Putamen (tissue), 1 donor: ENCODE data around the gene PAPLN.
"Not testable (repeated sequence)": the region's sequence is repeated elsewhere in the genome, so short reads cannot be mapped to it uniquely, and the experiment has no call there.

Experiments
- DNase-seq: peaks from one replicate; pipeline ENCODE4 v3.0.0-alpha.2; 2016; ENCODE audit warnings: low spot score

Gene PAPLN

GRCh38 chr14:73289729-73290128 is 52.4 kb downstream of the PAPLN start:
- DNase-seq, result no peak

DNA sequence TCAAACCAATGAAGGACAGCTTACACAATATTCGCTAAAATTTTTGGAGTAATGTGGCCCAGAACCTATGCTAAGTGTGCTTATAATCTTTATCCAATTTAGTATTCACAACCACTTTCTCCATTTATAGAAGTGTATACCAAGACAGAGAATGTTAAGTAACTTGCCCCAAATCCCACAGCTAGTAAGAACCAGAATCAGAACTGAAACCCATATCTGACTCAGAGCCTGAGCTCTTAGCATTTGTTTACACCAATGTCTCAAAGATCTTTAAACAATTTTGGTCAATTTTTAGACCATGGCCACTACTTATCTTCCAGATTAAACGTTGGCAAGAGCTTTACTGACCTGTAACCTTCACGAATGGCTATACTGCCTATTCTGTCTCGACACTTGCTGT is 53.0 kb downstream of the PAPLN start:
- DNase-seq, result no peak

DNA sequence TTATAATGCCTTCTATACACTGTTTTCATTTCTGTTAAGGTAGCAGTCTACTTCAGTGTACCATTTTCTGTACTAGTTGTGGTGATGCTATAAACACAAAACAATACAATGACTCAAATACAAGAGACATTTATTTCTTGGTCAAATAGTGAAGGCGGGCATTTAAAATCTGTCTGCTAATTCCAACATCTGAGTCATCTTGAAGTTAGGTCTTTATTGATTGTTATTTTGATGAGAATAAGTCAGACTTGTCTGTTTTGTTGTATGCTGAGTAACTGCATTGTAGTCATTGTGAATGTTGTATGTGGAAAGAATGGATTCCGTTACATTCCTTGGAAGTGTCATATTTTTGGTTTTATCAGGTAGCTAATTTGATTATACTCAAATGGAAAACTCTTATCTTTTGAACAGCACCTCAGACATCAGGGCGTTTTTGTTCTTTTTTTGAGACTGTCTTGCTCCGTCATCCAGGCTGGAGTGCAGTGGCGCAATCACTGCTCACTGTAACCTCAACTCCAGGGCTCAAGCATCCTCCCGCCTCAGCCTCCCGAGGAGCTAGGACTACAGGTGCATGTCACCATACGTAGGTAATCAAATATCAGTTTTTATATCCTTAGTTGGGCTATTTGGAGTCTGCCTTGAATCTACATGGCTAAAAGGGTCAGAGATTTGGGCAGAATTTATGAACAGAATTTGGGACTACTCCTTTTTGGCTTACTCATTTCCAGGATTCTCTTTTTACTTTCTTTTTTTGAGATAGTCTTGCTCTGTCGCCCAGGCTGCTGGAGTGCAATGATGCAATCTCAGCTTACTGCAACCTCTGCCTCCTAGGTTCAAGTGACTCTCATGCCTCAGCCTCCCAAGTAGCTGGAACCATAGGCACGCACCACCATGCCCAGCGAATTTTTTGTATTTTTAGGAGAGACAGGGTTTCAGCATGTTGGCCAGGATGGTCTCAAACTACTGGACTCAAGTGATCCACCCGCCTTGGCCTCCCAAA is 56.8 kb downstream of the PAPLN start:
- no peak for DNase-seq

DNA sequence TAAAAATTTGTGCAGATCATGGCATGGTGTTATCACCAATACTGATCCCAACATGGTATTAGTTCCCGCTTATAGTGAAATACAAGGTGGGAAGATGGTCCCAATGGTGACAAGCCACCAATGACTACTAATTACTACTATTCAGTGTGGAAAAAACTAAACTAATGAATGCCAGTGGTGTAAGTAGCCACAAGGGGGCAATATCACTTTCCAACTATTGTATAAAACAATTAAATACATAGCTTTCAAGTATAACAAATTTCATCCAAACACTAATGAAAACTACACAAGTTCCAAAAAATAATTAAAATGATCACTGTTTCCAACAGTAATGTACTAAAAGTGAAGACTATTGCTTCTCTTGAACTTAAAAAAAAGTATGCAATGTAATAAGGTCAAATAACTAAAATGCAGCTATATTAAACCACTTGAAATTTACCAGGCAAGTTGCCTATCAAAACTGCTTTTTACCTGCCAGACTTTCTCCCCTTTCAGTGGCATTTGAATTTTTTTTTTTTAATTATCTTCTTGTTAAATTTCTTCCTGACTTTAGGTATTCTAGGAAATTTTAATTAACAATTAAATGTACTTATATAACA is 58.0 kb downstream of the PAPLN start:
- no peak for DNase-seq

DNA sequence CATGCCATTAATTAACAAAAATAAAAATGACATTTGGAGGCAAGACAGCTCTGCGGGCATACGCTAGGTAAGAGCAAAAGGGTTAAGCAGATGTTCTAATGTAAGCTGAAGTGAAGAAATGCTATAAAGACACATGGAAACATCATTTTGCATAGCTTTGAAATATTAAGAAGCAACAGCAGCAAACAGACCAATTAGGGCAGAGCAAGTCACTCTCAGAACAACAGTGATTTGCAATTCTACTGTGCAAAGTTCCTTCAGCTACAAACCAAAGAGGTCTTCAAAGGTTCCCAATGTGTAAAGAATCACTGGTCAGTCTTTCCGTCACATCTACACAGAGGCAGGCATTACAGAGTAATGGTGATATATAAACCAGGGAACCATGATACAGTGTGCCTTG is 68.2 kb downstream of the PAPLN start:
- DNase-seq, result no peak

GRCh38 chr14:73307261-73307660 is 70.0 kb downstream of the PAPLN start:
- no peak for DNase-seq

DNA sequence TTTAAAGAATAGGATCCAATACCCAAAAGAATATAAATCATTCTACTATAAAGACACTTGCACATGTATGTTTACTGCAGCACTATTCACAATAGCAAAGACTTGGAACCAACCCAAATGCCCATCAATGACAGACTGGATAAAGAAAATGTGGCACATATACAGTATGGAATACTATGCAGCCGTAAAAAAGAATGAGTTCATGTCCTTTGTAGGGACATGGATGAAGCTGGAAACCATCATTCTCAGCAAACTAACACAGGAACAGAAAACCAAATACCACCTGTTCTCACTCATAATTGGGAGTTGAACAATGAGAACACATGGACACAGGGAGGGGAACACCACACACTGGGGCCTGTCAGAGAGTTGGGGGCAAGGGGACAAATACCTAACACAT is 71.9 kb downstream of the PAPLN start:
- not testable (repeated sequence) for DNase-seq

GRCh38 chr14:73311708-73312030 is 74.4 kb downstream of the PAPLN start:
- no peak for DNase-seq

GRCh38 chr14:73312687-73313086 is 75.4 kb downstream of the PAPLN start:
- DNase-seq, result no peak

DNA sequence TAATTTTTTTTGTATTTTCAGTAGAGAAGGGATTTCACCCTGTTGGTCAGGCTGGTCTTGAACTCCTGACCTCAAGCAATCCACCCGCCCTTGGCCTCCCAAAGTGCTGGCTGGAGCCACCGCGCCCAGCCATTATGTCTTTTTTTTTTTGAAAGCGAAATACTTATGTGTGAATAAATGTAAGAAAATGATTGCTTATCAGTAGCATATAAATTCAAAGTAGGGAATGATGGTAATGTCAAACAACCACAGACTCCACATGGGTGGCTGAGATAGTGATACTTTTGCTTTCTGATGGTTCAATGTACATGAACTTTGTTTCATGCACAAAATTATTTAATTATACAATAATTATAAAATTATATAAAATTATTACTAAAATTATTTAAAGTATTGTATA is 75.8 kb downstream of the PAPLN start:
- DNase-seq, result no peak

GRCh38 chr14:73323896-73324399 is 86.6 kb downstream of the PAPLN start:
- no peak for DNase-seq
